IPS DF 19.7 (cell line): Measurements from ENCODE around the gene KRT38.

Experiments
- DNase-seq: peaks from one replicate; pipeline ENCODE4 v3.0.0-alpha.2; 2013; ENCODE audit warnings: low read depth, low spot score

Gene KRT38

DNA sequence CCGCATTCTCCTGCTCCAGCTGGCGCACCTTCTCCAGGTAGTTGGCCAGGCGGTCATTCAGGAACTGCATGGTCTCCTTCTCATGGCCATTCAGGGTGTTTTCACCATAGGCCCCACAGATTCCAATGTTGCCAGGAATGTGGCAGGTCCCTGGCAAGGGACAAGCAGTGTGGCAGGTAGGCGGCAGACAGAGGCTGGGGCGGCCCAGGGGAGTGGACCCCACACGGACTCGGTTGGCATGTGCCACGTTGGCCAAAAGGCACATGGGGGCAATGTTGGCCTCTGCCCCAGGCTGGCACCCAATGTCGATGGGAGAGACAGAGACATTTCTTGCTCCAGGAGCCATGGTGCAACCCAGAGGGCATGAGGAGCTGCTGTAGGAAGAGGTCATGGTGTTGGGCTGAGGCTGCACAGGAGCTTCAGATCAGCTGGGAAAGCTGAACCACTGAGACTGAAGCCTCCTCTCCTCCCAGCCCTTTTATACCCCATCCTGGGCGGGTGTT, at the start of gene KRT38:
TSS of gene KRT38 (minus strand) at position 453 of the 503 bp plus-strand sequence. CDS start at position 391, 62 bp downstream.
- DNase-seq, result no peak

DNA sequence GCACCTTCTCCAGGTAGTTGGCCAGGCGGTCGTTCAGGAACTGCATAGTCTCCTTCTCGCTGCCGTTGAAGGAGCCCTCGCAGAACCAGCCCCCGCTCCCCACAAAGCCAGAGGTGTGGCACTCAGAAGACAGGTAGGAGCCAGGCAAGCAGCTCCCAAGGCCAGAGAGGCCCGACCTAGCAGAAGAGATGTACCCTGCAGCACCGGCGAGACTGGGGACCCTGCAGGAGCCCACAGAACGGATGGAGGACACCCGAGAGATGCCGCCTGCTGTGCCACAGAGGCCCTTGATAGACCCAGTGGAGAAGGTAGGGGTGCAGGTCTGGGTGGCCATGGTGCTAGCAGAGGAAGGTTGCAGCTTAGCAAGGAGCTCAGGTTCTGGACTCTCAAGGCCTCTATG, 48.7 kb upstream of the KRT38 start, which contains the start of gene KRT36:
TSS of gene KRT36 (minus strand) at position 380 of the 400 bp plus-strand sequence. CDS start at position 334, 46 bp downstream.
- DNase-seq, result no peak

DNA sequence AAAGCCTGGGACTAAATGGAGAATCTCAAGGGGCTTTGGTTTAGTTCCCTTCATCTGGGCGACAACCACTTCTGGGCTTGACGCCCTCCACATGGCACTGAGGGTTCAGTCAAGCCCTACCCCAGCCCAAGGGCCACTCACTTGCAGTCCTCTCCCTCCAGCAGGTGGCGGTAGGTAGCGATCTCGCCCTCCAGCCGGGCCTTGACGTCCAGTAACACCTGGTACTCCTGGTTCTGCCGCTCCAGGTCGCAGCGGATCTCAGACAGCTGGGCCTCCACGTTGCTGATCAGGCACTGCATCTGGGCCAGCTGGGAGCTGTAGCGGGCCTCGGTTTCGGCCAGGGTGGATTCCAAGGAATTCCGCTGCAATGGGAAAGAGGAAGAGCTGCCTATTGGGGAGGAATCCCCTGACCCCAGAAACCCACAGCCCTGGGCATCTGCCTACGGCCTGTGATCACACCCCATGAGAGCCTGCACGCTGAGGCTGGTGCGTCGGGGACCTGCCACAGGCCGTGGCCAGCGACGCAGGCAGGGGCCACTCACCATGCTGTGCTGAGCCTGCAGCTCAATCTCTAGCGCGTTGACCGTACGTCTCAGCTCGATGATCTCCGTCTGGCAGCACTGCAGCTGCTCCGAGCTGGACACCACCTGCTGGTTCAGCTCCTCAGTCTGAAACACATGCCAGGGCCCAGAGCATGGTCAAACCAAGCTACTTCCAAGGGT, 46.2 kb upstream of the KRT38 start:
- no peak for DNase-seq

DNA sequence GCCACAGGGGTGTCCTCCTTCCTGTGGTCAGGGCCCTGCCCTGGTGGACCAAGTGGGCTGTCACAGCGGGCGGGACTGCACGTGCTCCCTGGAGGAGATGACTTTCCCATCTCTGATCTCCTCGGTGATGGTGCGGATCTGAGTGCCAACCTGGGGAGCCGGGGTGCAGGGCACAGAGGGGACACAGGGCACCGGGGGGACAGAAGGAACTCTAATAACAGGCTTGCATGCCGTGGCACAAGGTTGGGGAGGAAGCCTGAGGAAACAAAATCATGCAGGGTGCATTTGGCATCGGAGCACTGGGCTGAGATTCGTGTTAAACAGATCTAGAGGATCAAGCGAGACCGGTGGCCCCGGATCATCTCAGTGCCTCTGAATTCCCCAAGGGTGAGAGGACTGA, 45.5 kb upstream of the KRT38 start:
- DNase-seq, result no peak

DNA sequence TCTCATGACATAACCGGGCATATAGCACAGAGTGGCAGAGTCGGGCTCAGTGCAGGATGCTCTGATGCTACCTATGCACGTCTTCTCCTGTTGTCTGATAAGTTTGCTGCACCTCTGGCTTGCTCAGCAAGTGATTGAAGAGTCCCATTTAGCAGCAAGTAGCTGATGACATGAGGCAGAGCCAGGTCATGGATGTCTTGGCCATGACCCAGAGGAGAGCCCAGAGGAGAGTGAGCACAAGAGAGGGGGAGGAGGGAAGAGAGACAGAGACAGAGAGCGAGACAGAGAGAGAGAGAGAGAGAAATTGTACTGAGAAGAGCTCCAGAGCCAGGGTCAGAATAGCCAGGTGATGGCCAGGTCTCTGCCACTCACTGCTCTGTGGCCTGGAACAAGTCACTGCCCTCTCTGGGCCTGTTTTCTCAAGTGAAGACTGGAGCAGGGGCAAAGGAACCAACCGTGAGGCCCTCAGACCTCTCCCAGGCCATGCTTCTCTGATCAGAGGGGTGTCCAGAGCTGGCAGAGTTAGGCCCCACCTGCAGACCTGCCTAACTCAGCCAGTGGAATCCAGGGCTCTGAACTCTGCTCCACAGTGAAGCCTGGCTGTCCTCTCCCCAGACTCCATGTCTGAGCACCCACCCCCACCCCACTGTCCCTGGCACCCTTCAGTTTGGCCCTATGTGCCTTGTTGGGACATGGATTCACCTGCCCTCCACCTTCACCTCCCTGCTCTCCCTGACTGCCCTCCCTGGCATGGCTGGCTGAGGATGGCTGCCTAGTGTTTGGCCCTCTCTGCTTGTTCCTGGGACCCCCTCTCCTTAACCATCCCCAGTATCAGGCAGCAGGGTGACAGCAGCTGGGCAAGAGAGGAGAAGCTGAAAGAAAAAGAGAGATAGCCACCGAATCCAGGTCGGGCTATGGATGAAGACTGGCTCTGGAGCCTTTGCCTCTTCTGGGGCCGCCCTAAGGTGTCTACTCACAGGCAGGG, 44.4 kb upstream of the KRT38 start:
- DNase-seq, result no peak

DNA sequence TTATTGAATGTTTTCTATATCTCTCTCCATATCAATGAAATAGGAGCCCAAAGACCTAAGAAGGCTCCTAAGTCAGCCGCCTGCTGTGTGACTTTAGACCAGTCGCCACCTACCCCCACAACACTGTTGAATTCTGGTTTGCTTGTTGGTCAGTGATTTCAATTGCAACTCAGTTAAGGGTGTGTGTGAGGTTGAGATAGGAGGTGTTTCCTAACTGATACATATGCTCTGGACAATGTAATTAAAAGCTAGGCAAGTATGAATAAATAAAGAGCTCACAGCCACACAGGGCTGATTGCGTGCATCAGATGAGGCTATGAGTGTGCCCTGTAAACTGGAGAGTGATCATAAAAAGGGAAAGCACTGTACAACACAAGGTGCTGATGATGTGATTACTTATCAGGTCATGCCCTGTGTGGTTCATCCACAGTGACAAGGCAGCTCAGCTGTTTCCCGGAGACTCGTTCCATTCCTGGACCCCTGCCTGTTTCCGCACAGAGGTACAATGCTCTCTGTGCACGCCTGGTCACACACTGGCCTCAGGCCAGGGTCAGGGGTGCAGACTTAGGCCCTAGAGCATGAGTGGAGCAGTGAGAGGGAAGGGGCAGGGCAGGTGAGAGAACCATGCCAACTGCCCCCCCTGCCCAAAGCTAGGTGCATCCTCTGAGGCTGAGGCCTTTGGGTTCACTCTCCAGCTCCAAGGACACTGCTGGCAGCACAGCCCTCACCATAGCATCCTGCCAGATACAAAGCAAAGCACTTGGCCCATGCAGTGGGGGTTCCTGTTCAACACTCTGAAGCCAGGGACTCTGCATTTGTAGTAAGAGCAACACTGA, 43.4 kb upstream of the KRT38 start:
- DNase-seq, result no peak

DNA sequence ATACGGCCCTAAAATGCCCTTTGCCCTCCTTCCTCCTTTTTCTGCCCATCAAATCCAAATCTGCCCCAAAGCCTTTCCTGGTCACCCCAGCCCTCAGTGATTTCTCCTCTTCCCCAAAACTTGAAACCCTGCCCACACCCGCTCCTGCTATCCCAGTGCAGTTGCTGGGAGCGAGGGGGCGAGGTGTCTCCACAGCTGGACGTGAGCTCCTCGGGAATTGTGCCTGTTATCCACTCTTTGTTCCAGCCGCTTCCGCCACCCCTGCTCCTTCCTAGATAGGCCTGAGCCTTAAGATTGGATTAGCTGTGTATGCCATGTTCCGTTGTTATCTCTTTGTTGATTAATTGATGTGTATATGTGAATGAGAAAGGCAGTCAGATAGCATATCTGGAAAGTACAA, 42.7 kb upstream of the KRT38 start:
- no peak for DNase-seq

DNA sequence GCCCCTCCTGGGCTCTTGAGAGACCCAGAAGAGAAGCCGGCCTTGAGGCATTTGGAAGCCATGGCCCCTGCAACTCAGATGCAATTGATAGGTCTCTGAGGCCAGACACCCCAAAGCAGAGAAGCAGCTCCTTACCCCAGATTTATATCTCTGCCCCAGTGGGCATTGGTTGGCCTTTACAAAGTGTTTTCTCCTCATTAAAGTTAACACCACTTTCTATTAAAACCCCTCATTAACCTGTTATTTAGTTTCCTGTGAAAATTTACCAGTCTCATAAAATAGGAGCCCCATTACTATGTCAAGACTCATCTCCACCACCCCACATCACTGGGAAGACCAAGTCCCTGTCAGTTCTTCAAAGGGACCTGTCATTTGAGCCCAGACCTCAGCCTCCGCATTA, 40.3 kb upstream of the KRT38 start, which contains the start of gene KRT35:
TSS of gene KRT35 (minus strand) at position 116 of the 400 bp plus-strand sequence. CDS start at position 62, 54 bp downstream.
- no peak for DNase-seq

DNA sequence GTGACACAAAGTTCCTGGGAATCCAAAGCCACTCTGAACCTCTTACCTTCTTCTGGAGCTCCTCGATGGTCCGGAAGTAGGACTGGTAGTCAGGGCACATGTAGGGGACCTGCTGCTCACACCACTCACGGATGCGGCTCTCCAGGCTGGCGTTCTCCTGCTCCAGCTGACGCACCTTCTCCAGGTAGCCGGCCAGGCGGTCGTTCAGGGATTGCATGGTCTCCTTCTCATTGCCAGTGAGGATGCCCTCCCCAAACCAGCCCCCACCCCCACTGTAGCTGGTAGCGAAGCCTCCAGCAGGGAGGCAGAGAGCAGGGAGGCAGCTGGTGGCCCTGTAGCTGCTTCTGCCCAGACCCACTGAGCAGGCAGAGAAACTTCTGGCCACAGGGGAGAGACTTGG, 39.8 kb upstream of the KRT38 start:
- DNase-seq, result no peak

DNA sequence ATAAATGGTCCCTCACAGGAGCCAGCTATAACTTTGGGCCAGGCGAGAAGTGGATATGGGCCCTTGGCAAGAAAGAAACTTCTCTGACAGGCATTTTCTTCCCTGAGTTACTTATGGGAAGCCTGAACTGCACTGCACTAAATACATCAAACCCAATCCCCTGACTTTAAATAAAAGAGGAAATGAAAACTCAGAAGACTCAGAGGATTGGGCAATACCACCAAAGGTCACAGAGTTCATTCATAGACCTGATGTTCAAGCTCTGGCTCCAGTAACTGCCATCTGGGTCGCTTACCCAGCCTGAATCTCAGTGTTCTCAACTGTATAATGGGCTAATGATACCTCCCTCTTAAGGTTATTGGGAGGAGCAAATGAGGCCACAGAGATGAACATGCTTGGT, 39.4 kb upstream of the KRT38 start:
- DNase-seq, result no peak

DNA sequence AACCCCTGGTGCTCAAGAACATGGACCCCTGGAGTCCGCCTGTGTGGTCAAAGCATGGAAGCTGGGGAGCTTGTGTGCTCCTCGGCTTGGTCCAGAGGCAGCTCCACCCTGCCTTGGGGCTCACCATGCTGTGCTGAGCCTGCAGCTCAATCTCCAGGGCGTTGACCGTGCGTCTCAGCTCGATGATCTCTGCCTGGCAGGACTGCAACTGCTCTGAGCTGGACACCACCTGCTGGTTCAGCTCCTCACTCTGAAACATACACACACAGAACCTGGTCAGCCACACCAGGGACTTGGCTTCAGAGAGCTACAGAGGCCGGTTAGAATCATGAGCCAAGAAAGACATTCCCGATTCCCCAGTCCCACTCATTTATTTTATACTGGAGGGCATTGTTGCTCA, 37.5 kb upstream of the KRT38 start:
- no peak for DNase-seq

DNA sequence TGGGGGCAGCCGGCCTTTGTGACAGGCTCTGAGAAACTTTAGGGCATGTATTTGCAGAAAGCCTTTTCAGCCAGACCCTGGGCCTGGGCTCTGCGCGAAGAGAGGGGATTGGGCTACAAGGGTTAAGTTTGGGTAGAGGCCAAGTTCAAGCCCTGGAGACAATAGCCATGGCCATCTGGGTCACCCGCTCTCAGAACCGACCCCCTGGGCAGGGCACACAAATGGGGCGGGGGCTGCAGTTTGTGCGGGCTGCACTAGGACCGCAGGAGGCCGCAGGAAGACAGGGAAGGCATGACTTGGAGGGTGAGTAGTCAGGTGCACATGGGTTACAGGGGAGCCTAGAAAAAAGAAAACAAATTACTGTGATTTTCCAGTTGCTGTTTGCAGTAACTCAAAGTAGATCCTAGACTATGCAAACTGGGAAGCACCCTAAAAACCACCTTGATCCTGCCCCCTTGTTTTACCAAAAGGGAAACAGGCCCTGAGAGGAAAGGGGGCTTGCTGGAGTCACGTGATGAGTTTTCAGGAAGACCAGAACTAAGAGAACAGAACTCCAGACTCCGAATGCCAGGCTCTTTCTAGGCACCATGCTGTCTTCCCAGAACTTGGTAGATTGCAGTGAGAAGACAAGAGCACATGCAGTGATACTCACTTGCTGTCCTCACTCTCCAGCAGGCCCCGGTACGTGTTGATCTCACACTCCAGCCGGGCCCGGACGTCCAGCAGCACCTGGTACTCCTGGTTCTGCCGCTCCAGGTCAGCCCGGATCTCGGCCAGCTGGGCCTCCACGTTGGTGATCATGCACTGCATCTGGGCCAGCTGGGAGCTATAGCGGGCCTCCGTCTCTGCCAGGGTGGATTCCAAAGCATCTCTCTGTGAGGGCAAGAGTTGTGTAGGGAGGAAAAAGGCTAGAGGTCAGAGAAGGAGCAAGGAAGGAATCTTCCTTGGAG, 36.4 kb upstream of the KRT38 start:
- no peak for DNase-seq

DNA sequence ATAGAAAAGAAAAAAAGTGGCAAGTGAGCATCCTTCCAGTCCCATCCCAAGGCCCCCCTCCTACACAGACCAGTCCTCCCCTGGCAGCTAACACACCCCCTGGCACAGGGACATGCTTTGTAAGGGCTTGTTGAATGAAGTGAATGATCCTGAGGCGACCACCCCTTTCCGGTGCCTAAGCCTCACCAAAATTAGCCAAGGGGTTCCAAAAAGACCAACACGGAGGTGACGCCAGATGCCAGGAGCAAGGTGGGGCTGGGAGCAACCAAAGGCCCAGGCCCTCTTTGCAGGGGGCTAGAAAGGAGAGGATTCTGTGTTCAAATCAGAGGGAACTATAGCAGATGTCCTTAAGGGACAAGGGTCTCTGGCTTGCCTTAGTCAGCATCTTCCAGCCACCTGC, 34.6 kb upstream of the KRT38 start:
- DNase-seq, result no peak

DNA sequence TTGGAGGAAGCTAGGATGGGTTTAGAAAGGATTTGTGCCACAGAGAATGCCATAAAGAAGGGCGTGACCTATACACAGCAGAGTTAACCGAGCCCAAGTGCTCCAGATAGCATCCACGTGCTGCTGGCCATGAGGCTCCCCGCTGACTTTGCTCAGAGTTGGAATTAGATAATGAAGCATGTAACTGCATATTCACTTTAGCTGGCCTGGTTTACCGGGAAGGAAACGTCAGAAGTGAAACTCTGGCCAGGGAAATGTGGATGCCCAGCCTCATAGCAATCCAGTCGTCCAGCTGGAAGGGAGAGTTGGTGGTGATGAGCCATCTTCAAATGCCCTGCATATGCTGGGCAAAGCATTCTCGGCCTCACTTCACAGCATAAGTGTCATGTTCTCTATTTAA, 34.1 kb upstream of the KRT38 start:
- no peak for DNase-seq

DNA sequence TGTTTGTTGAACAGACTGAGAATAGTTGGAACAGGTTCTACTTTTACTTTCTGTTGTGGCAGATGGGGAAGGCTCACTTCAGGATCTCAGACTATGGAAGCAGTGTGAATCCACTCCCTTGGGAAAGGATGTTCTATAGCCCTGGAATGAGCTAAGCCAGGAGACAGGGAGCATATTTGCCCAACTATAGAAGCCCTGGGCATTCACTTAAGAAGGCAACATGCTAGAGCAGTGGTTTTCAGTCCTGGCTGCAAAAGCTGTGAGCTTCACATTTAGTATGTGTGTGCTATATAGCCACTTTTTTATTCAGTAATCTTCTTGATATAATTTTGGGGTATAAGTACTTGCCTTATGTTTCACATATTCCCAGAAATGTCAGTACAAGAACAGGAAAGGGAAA, 27.6 kb upstream of the KRT38 start:
- no peak for DNase-seq

DNA sequence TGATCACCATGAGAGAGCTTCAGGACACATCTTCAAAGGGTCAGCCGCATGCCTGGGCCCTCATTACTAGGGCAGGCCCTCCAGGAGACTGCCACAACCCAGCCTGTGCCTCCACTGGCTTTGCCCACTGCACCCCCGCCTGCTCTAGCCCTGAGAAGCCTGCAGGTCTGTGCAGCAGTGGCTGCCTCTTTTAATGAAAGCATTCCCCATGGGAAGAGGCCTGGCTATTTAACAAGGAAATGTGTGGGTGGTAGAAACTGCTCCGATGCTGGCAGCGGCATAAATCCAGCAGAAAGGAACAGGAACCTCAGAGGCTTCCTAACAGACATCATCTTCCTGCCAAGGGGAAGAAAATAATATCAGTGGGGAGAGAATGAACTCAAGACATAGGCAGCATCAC, 26.8 kb upstream of the KRT38 start:
- no peak for DNase-seq

DNA sequence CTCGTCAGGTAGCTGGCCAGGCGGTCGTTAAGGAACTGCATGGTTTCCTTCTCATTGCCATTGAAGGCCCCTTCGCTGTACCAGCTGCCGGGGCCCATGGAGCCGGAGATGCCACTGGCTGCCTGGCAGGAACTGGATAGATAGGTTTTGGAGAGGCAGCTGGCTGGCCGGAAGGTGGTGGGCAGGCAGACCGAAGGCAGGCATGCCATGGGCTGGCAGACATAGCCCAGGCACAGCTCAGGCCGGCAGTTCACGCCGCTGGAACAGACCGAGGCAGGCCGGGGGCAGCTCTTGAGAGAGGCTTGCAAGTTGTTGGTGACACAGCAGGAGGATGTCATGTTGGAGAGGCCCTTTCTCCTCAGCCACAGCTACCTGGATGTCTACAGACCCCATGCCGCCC, 26.2 kb upstream of the KRT38 start, which contains the start of gene KRT32:
TSS of gene KRT32 (minus strand) at position 399 of the 400 bp plus-strand sequence. CDS start at position 338, 61 bp downstream.
- DNase-seq, result no peak

DNA sequence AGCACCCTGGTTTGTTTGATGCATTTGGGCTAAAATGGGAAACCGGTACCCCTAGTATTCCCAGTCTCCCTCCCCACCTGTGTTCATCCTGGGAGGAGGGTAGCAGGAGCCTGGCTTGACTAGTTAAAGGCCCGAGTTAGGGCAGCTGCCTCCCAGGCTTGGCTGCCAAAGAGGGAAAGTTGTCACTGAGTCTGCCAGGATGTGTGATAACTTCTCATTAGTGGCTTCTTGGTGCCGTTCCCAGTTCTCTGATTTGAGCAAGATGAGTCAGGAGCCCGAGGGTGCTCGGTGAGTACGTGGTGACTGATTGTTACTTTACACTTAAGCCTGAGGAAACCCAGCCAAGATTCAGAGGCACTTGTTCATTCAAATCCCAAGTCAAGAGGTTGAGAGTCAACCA, 23.9 kb upstream of the KRT38 start:
- no peak for DNase-seq

DNA sequence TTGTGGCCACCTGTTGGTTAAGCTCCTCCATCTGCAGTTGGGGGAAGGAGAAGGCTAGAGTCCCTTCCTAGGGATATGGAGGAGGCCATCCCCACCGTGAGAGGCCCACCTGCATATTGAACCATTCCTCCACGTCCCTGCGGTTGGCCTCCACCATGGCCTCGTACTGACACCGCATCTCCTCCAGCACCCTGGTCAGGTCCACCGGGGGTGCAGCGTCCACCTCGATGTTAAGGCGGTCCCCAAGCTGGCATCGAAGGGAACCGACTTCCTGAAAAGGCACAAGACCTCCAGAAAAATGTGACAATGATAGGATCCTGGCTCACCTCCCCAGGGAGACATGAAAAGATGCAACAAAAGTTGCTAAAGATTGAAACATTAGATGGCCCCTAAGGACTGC, 23.4 kb upstream of the KRT38 start:
- DNase-seq, result no peak

DNA sequence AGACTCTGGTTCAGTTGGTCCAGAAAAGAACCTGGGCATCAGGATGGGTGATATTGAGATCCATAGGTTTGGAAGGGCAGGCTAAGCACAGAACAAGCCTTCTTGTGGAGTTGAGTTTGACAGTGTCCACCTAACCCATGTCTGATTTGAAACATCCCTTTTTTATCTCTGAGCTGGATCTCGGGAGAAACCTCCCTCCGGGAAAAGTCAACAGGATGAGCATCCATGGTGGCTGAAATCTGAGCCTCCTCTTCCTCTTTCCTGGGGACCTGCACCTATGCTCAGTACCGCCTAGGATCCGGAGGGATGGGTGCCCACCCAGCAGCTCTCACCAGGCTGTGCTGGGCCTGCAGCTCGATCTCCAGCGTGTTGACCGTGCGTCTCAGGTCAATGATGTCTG, 23.0 kb upstream of the KRT38 start:
- no peak for DNase-seq
